GM12878 (cell line): ENCODE measurements around the gene FBXL2. TPM values are rescaled to one million over a fixed set of nuclear protein-coding genes. Genes with fewer than 3 reads are reported as not detected.
A peak's percentile ranks its signal among the peaks of the same experiment; 100 is the strongest.

ENCODE experiments used
- ATAC-seq: fragments of 200-7000 bp; cut with Tn5 transposase; 3 replicates; pipeline ENCODE4 v1.9.1; 2020; ENCODE audit warnings: mild to moderate bottlenecking, moderate library complexity
- BruUV-seq: library from RNA; stranded (reverse); fragments of 400-500 nt; replicated peaks from 2 replicates; lab custom pipeline; 2021; lab: Mats Ljungman, UMichigan
- CTCF ChIA-PET: fragments of 300-600 bp; sonication (Branson Sonifier 250); formaldehyde crosslinking; extraction: SDS; loops from one replicate; lab custom pipeline; 2021; ENCODE audit warnings: inconsistent platforms; lab: Yijun Ruan, JAX
- POLR2A ChIA-PET: fragments of 350-600 bp; formaldehyde crosslinking; extraction: SDS; loops from one replicate; lab custom pipeline; 2021; ENCODE audit warnings: inconsistent platforms; lab: Charles Lee
- RAD21 ChIA-PET: fragments of 300-600 bp; sonication (Branson Sonifier 250); formaldehyde crosslinking; loops from one replicate; lab custom pipeline; 2023; ENCODE audit warnings: antibody characterized with exemption; ENCODE audit not compliant: unreplicated experiment; lab: Charles Lee
- SMC1A ChIA-PET: fragments of 300-600 bp; sonication (Branson Sonifier 250); formaldehyde crosslinking; loops from one replicate; lab custom pipeline; 2023; ENCODE audit not compliant: unreplicated experiment, uncharacterized antibody; lab: Charles Lee
- DNase-seq: peaks from one replicate; pipeline ENCODE4 v3.0.0-alpha.2; 2011; ENCODE audit warnings: low read depth, low spot score
- FAIRE-seq: peaks from 3 replicates; lab custom pipeline; 2011; peaks lifted over from hg19 to GRCh38; lab: Jason Lieb, UNC
- H2AFZ ChIP-seq: 2 replicates; pipeline ENCODE4 v1.6.0; 2011; ENCODE audit warnings: low read depth, low read length, control low read depth; ENCODE audit not compliant: control insufficient read depth
- H3K27ac ChIP-seq: 2 replicates; pipeline ENCODE4 v1.5.1; 2011; ENCODE audit warnings: control low read depth; ENCODE audit not compliant: control insufficient read depth, insufficient read depth
- H3K27me3 ChIP-seq, 2 experiments: replicated peaks in 1 of 2; 2 replicates each; pipeline versions ENCODE4 v1.6.0 to v1.6.1; 2011; ENCODE audit warnings: low read length in 1 of 2; ENCODE audit not compliant: control insufficient read depth in 2 of 2, insufficient read depth in 2 of 2
- H3K36me3 ChIP-seq, 2 experiments: 2 replicates each; pipeline ENCODE4 v1.5.1; 2011; ENCODE audit warnings: low read length in 1 of 2; ENCODE audit not compliant: control insufficient read depth in 2 of 2, insufficient read depth in 2 of 2
- H3K4me1 ChIP-seq: 2 replicates; pipeline ENCODE4 v1.6.1; 2011; ENCODE audit warnings: mild to moderate bottlenecking, low read length, moderate library complexity, mixed read lengths; ENCODE audit not compliant: control insufficient read depth, insufficient read depth
- H3K4me2 ChIP-seq: 2 replicates; pipeline ENCODE4 v1.6.0; 2011; ENCODE audit warnings: control low read depth; ENCODE audit not compliant: control insufficient read depth, insufficient read depth
- H3K4me3 ChIP-seq: fragments of 200-600 bp; sonication (generic); 2 replicates; pipeline ENCODE4 v1.5.1; 2016
- H3K79me2 ChIP-seq: 2 replicates; pipeline ENCODE4 v1.6.0; 2011; ENCODE audit warnings: low read length; ENCODE audit not compliant: control insufficient read depth, insufficient read depth
- H3K9ac ChIP-seq: 2 replicates; pipeline ENCODE4 v1.8.0; 2011; ENCODE audit warnings: low read length, control low read depth, mixed read lengths; ENCODE audit not compliant: control insufficient read depth, insufficient read depth
- H3K9me3 ChIP-seq: replicated peaks from 3 replicates; pipeline ENCODE4 v1.5.1; 2011; ENCODE audit warnings: mild to moderate bottlenecking, low read length; ENCODE audit not compliant: control insufficient read depth, insufficient read depth
- H4K20me1 ChIP-seq: 2 replicates; pipeline ENCODE4 v1.6.0; 2011; ENCODE audit not compliant: control insufficient read depth, insufficient read depth
- ATF3 ChIP-seq: IDR thresholded peaks from 2 replicates; pipeline ENCODE4 v1.6.1; 2011; ENCODE audit warnings: low read depth, mild to moderate bottlenecking, low read length, moderate library complexity, borderline replicate concordance; ENCODE audit errors: extremely low read depth
- CEBPB ChIP-seq, 2 experiments: fragments of 150-350 bp in 1 of 2; IDR thresholded peaks; 2 replicates each; pipeline ENCODE4 v1.6.1; 2012 to 2014; ENCODE audit warnings: low read depth in 2 of 2, low read length in 2 of 2, borderline replicate concordance in 1 of 2, inconsistent platforms in 1 of 2
- DPF2 ChIP-seq: fragments of 450-650 bp; IDR thresholded peaks from 2 replicates; pipeline ENCODE4 v1.6.1; 2017; ENCODE audit warnings: mild to moderate bottlenecking
- E2F8 ChIP-seq: fragments of 450-650 bp; IDR thresholded peaks from 2 replicates; pipeline ENCODE4 v1.6.1; 2018; ENCODE audit warnings: mild to moderate bottlenecking, low read depth, moderate library complexity; ENCODE audit not compliant: partially characterized antibody
- IKZF1 ChIP-seq: fragments of 450-650 bp; conservative IDR thresholded peaks from 2 replicates; pipeline ENCODE4 v1.6.1; 2017; ENCODE audit warnings: antibody characterized with exemption, mild to moderate bottlenecking
- JUND ChIP-seq: IDR thresholded peaks from 2 replicates; pipeline ENCODE4 v1.6.1; 2012; ENCODE audit warnings: low read depth, mild to moderate bottlenecking, low read length, improper control_type of control experiment, moderate library complexity
- NFXL1 ChIP-seq: fragments of 450-650 bp; IDR thresholded peaks from 2 replicates; pipeline ENCODE4 v1.6.1; 2017; ENCODE audit warnings: antibody characterized with exemption, mild to moderate bottlenecking, borderline replicate concordance
- PAX8 ChIP-seq: fragments of 450-650 bp; IDR thresholded peaks from 2 replicates; pipeline ENCODE4 v1.6.1; 2017; ENCODE audit warnings: mild to moderate bottlenecking, moderate library complexity
- PRDM15 ChIP-seq: fragments of 450-650 bp; formaldehyde crosslinking; IDR thresholded peaks from 2 replicates; pipeline ENCODE4 v1.4.0; 2020; ENCODE audit warnings: mild to moderate bottlenecking, moderate library complexity
- SP1 ChIP-seq: IDR thresholded peaks from one replicate; pipeline ENCODE4 v1.6.1; 2011; ENCODE audit warnings: low read depth, low read length
- TCF12 ChIP-seq: IDR thresholded peaks from 2 replicates; pipeline ENCODE4 v1.6.1; 2011; ENCODE audit warnings: low read depth, mild to moderate bottlenecking, low read length
- YY1 ChIP-seq: IDR thresholded peaks from 2 replicates; pipeline ENCODE4 v1.6.1; 2011; ENCODE audit warnings: low read depth, mild to moderate bottlenecking, low read length
- ZBED1 ChIP-seq: IDR thresholded peaks from 2 replicates; pipeline ENCODE4 v1.6.1; 2016; ENCODE audit warnings: borderline replicate concordance
- ZNF217 ChIP-seq: fragments of 450-650 bp; IDR thresholded peaks from 2 replicates; pipeline ENCODE4 v1.6.1; 2017; ENCODE audit warnings: antibody characterized with exemption, mild to moderate bottlenecking
- WGBS: methylation state at CpG from one replicate; pipeline ENCODE4 v1.1.6; 2016; ENCODE audit warnings: low lambda C conversion rate; ENCODE audit not compliant: insufficient replicate concordance, insufficient coverage; ENCODE audit errors: missing lambda C conversion rate; 5-methylcytosine and 5-hydroxymethylcytosine counted together
- in situ Hi-C: fragments of 300-500 bp; cut with MboI; formaldehyde crosslinking; loops from 9 replicates; pipeline ENCODE4 v1.14.3; 2018; ENCODE audit warnings: mixed read lengths
- intact Hi-C: fragments of 100-400 bp; cut with micrococcal nuclease; formaldehyde crosslinking; loops from one replicate; pipeline ENCODE4 v1.14.2; 2022; ENCODE audit not compliant: unreplicated experiment
- polyA plus RNA-seq, 11 experiments: library from polyadenylated mRNA; depleted of rRNA in 4 of 11; unstranded in 6 of 11; stranded (reverse) in 5 of 11; fragments of >200 nt; fragmentation: Nextera tagmentation in 4 of 11; fragmentation: Illumina TruSeq in 1 of 11; extraction: Ambion mirVana in 4 of 11; extraction: Trizol in 1 of 11; gene quantifications; 1 replicate in 1 of 11; 2 replicates in 10 of 11; pipeline versions ENCODE4 v1.2.1 to v1.2.3, GENCODE V29; 2011 to 2016; ENCODE audit warnings: inconsistent platforms in 2 of 11, missing spikeins in 2 of 11, low read depth in 1 of 11
- total RNA-seq, 4 experiments: library from RNA; depleted of rRNA in 3 of 4; stranded (reverse); fragments of >200 nt in 3 of 4; fragmentation: Illumina TruSeq in 1 of 4; extraction: Trizol in 1 of 4; gene quantifications; 2 replicates each; pipeline versions ENCODE4 v1.2.1 to v1.2.3, GENCODE V29; 2013 to 2021

FBXL2 gene
- total and polyA plus RNA-seq, 10 of the 15 experiments (the other 5 are each of a cell fraction or from before 2014, with no cell fraction given) = 0.04 to 0.72 (median 0.15) TPM; not detected in 1

GRCh38 chr3:33402936-33403335, 125.7 kb downstream of the FBXL2 start:
- TF ChIP-seq TCF12 (no peak), DPF2 (no peak), ZBED1 (no peak), NFXL1 (no peak), PRDM15 (CRISPR knock-in tag) (no peak), CEBPB (IDR thresholded peaks at IDR 0.05; ENCODE audit: borderline replicate concordance in 1 of 2, low read depth in 2 of 2, low read length in 2 of 2) (no peak), PAX8 (no peak), SP1 (no peak), ATF3 (no peak), JUND (no peak), IKZF1 (no peak), ZNF217 (no peak), E2F8 (no peak), YY1 (no peak)
- DNase-seq (no peak), FAIRE-seq (no peak), ATAC-seq (no peak)
- 98% methylated on average over 3 of the region's 3 CpGs for WGBS
- TSS peak; percentile 4 for BruUV-seq
- H3K4me2 ChIP-seq = no peak overlapping the region
- H3K36me3 ChIP-seq = peaks cover 12 to 36% of the 10 kb centered on the region in 2 experiments
- ChIA-PET RAD21 (no interaction called here), POLR2A (no interaction called here), SMC1A (no interaction called here), CTCF (interaction anchor here (1.3 kb wide), 1 partner anchor 9 kb away, joined by 3 read pairs; no protein-coding TSS in a partner anchor)
- no peak overlapping the region for H3K9ac ChIP-seq
- no peaks in the 10 kb centered on the region for H3K9me3 ChIP-seq
- no peak overlapping the region for H3K27ac ChIP-seq
- in situ Hi-C loops (no loop called here), intact Hi-C loops (no loop called here)
- no peak overlapping the region for H2AFZ ChIP-seq
- H3K4me1 ChIP-seq = no peaks in the 10 kb centered on the region
- H3K4me3 ChIP-seq = no peak overlapping the region
- no peaks in the 10 kb centered on the region for H3K27me3 ChIP-seq
- H3K79me2 ChIP-seq = no peaks in the 10 kb centered on the region
- no peaks in the 10 kb centered on the region for H4K20me1 ChIP-seq
